GM04504 (cell line): ENCODE results near the gene KIAA1671.
"Not testable (repeated sequence)": the region's sequence is repeated elsewhere in the genome, so short reads cannot be mapped to it uniquely, and the experiment has no call there.

Experiments used
- DNase-seq: peaks from one replicate; pipeline ENCODE4 v3.0.0-alpha.2; 2012; ENCODE audit warnings: low read depth

Gene KIAA1671

DNA sequence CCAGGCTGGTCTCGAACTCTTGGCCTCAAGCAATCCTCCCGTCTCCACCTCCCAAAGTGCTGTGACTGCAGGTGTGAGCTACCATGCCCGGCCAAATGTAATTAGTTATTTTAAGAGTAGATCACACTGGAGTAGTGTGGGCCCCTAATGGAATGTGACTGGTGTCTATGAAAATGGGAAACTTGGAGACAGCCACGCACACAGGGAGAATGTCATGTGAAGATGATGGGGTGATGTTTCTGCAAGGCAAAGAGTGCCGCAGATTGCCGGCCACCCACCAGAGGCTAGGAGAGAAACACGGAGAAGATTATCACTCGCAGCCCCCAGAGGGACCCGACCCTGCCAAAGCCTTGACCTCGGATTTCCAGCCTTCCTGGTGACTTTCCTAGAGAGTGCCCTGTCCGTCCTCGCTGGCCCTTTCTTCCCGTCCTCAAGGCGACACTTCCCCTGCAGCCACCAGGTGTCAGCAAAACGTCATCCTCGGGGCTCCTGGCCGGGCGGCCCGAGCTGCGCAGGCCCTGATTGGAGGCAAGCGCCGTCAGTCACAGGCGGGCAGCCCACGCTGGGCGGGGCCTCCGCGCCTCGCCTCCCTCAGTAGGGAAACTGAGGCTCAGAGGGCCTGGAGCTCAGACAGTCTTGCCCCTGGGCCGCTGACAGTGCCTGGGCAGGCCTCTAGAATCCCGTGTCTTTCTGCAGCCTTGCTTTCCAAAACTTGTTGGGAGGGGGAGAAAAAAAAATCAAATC is 283.2 kb downstream of the KIAA1671 start:
- DNase-seq, result peak; percentile 37

DNA sequence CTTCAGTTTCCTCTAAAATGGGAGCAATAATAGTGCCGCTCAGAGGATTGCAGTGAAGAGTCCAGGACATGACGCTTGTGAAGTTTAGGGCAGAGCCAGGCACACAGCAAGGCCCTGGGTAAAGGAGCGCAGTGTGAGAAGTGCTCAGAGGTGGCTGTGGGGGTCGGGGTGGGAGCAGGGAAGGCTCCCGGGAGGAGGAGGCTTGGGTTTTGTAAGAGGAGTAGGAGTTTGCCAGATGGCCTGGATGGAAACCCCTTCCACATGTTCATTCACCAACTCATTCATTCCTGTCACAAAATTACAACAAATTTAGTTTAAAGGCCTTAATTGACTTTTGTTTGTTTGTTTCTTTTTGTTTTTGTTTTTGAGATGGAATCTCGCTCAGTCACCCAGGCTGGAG is 283.9 kb downstream of the KIAA1671 start:
- DNase-seq, result no peak

DNA sequence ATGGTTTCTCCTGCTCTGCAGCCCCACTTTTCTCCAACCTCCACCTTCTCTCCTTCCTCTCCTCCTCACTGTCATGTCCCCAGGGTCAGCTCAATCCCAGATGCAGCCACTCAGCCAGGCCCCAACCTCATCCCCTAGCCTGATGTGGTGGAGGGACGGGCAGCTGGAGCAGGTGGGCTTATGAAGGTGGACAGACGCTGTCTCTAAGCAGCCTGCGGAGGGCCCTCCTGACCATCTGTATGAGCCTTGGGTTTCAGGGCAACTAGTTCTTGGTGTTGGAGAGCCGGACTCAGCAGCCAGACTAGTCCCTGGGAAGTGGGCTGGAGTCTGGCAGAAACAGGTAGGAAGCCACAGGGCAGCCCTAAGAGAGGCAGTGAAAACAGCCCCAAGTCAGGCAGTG is 285.0 kb downstream of the KIAA1671 start:
- no peak for DNase-seq

DNA sequence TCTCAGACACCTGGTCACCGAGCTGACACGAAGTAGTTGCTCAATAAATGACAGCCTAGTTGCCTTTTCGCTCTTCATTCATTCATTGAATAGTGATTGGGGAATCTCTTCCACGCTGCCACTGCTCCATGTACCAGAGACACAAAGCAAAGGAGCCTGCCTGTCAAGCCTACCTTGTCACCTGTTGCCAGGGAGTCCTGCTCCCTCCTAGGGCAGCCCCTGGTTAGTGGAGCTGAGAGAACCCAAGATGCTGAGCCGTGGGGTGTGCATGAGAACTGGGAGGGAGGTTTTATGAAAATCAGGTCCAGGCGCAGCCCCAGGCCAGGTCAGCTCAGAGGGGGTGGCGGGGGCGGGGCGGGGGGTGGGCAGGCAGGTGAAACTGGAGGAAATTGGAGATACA is 285.5 kb downstream of the KIAA1671 start:
- not testable (repeated sequence) for DNase-seq
